ENCODE data around the gene ADAM17.

DNA sequence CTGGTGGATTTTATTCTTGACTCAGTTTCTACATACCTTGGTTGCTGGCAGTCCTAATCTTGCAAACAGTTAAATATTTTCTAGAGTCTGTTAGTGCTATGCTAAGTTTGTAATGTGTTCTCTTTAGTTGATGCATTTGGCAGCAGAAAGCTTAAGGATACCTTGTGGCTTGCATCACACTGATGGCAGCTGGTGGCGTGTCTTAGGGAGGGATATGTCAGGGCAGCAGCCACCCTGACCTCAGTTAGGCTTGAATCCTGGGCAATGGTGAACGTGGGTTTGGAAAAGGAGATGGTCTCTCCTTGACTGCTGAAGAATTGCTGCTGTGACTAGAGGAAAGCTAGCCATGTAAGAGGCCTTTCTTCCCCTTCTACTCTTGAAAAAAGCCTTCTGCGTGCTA lies 77.1 kb downstream of the ADAM17 start:
- no peak for TF ChIP-seq CTCF (IDR thresholded peaks at IDR 0.05)
- TF ChIP-seq POLR2AphosphoS5 (IDR thresholded peaks at IDR 0.05; ENCODE audit: low read depth, low read length), result no peak
- TF ChIP-seq REST (IDR thresholded peaks at IDR 0.05; ENCODE audit: insufficient read depth in 1 of 2, low read depth in 2 of 2, low read length in 1 of 2), result no peak
- TF ChIP-seq SIN3A (IDR thresholded peaks at IDR 0.05; ENCODE audit: borderline replicate concordance, insufficient read depth, low read depth, low read length), result no peak
- no peak for TF ChIP-seq TCF7L2 (IDR thresholded peaks at IDR 0.05; ENCODE audit: low read depth, low read length)

All from Panc1 (cell line).